Measurements from ENCODE around the gene LRP6. TPM values are rescaled to one million over a fixed set of nuclear protein-coding genes. Genes with fewer than 3 reads are reported as not detected.

The LRP6 gene
- total RNA-seq, 4 donors from 2014 or later: 15.1 to 25.9 (median 22.0) TPM

DNA sequence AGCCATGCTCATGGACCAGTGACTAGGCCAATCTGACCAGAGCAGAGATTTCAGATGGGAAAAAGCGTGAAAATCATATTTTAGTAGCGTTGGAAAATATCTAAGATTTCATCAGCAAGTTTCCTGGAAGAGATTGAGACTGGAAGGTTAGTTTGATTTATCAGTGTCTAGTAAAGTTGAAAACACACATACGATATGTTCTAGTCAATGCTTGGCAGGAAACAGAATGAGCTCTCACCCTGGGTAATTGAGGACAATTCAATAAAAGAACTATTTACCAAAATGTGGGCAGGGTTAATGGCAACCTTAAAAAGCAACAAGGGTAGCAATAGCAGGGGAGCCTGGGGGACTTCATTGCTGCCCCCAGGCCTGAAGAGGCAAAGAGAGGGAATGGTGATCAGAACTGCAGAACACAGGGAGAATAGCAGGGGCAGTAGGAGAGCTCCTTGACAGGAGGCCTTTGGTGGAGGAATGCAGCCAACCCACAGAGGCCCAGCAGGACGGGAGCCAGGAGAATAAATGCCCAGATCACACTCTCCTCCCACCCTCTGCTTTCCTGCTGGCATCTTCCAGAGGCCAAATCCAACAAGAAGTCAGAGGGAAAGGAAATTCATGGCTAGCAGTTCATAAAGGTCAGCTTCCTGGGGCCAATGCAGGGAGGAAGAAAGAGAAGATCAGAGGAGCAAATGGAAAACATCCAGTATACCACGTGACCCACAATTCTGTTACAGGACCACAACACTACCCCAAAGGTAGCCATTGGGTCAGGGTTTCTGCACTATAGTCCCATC is 27.6 kb upstream of the LRP6 start:
- ATAC-seq (ENCODE audit: low FRiP score) (peak; percentile 63), DNase-seq (ENCODE audit: low spot score) (no peak)
- no peak for TF ChIP-seq CTCF (IDR thresholded peaks at IDR 0.05)

- ATAC-seq (ENCODE audit: low FRiP score): no peak
- no peak for TF ChIP-seq CTCF (IDR thresholded peaks at IDR 0.05)
- DNase-seq (ENCODE audit: low spot score): no peak
These were observed 23.4 kb upstream of the LRP6 start for GRCh38 chr12:12290206-12290605.

- TF ChIP-seq CTCF (IDR thresholded peaks at IDR 0.05): no peak
- ATAC-seq (ENCODE audit: low FRiP score): no peak
- no peak for DNase-seq (ENCODE audit: low spot score)
These were observed 19.6 kb upstream of the LRP6 start for GRCh38 chr12:12286441-12286840.

DNA sequence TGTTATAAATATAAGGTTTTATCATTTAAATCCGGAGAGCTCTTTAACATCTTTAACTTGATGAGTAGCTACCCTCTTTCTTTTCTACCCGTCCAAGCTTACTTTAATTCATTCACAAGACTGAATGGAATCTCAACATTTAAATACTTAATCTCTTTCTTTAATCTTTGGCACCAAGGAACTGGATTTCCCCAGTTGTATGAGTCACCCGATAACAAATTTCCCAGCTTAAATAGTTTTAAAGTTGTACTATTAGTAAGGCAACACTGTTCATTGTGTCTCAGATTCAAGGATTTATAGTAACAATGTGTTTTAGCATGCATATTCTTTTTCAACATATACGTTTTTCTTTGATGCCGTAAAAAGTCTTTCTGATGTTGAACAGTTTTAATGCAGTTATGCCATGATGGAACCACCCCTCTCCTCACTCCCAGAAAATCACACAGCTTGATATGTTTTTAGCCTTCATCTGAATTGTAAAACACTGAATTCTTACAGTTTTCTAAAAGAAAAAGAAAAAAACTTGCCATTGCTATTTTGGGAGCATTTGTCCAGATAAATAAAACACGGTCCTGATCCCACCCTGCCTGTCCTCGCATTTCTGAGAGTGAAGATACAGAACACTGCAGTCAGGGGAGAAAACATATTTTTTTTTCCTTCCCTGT is 16.0 kb upstream of the LRP6 start:
- peak; percentile 80 for ATAC-seq (ENCODE audit: low FRiP score)
- DNase-seq (ENCODE audit: low spot score): no peak
- no peak for TF ChIP-seq CTCF (IDR thresholded peaks at IDR 0.05)

- no peak for TF ChIP-seq CTCF (IDR thresholded peaks at IDR 0.05)
- ATAC-seq (ENCODE audit: low FRiP score) (no peak), DNase-seq (ENCODE audit: low spot score) (no peak)
These were observed 15.4 kb upstream of the LRP6 start for GRCh38 chr12:12282202-12282601.

- TF ChIP-seq CTCF (IDR thresholded peaks at IDR 0.05): no peak
- DNase-seq (ENCODE audit: low spot score) (no peak), ATAC-seq (ENCODE audit: low FRiP score) (no peak)
These were observed 14.3 kb upstream of the LRP6 start for GRCh38 chr12:12281134-12281533.

GRCh38 chr12:12278899-12279298 is 12.1 kb upstream of the LRP6 start:
- ATAC-seq (ENCODE audit: low FRiP score) (no peak), DNase-seq (ENCODE audit: low spot score) (no peak)
- no peak for TF ChIP-seq CTCF (IDR thresholded peaks at IDR 0.05)
